Neutrophil (primary cell): Measurements from ENCODE around the gene SMYD2.

ENCODE experiments used
- H3K27ac ChIP-seq: fragments of 200-600 bp; sonication (generic); 2 replicates; pipeline ENCODE4 v1.5.1; 2016; ENCODE audit warnings: mild to moderate bottlenecking, moderate library complexity
- H3K27me3 ChIP-seq: fragments of 200-600 bp; sonication (generic); 2 replicates; pipeline ENCODE4 v1.6.0; 2016; ENCODE audit warnings: mild to moderate bottlenecking
- H3K36me3 ChIP-seq: fragments of 200-600 bp; sonication (generic); 2 replicates; pipeline ENCODE4 v1.5.1; 2017
- H3K4me1 ChIP-seq, 2 experiments: fragments of 200-600 bp in 1 of 2; sonication (generic) in 1 of 2; 1 replicate in 1 of 2; 2 replicates in 1 of 2; pipeline versions ENCODE4 v1.5.1 to v1.6.1; 2013 to 2016; ENCODE audit warnings: low read depth in 1 of 2, low read length in 1 of 2, mild to moderate bottlenecking in 1 of 2, moderate library complexity in 1 of 2; ENCODE audit not compliant: control insufficient read depth in 1 of 2, insufficient read depth in 1 of 2
- H3K4me3 ChIP-seq, 2 experiments: fragments of 200-600 bp in 1 of 2; sonication (generic) in 1 of 2; 1 replicate in 1 of 2; 2 replicates in 1 of 2; pipeline ENCODE4 v1.5.1; 2013 to 2016; ENCODE audit warnings: low read depth in 1 of 2, low read length in 1 of 2, mild to moderate bottlenecking in 1 of 2, moderate library complexity in 1 of 2
- H3K9me3 ChIP-seq: fragments of 200-600 bp; sonication (generic); 2 replicates; pipeline ENCODE4 v1.5.1; 2016
- TF ChIP-seq, protein P1 (sequence below): fragments of 200-600 bp; sonication (generic); IDR thresholded peaks from 2 replicates; pipeline ENCODE4 v1.5.1; 2016; ENCODE audit warnings: antibody characterized with exemption

Gene SMYD2

DNA sequence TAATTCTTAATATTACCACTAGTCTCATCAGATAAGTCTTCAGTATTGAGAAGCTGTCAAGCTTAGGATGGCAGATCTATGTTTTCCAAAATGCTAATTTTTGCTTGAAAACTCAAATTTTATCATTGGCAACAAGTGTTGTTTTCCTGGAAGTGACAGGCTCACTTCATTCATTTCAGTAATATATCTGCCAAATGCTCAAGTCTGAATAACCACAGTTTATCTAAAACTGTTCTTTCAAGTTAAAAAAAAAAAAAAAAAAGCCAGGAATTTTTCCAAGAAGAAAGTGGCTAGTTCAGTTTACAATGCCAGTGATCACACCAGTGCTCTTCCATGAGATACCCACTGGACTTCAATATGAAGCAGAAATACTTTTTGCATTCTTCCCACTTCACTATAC, 20.6 kb downstream of the SMYD2 start:
- Histone ChIP-seq H3K4me3 (no peak overlapping the region), H3K27ac (no peak overlapping the region), H3K36me3 (no peaks in the 10 kb centered on the region)

DNA sequence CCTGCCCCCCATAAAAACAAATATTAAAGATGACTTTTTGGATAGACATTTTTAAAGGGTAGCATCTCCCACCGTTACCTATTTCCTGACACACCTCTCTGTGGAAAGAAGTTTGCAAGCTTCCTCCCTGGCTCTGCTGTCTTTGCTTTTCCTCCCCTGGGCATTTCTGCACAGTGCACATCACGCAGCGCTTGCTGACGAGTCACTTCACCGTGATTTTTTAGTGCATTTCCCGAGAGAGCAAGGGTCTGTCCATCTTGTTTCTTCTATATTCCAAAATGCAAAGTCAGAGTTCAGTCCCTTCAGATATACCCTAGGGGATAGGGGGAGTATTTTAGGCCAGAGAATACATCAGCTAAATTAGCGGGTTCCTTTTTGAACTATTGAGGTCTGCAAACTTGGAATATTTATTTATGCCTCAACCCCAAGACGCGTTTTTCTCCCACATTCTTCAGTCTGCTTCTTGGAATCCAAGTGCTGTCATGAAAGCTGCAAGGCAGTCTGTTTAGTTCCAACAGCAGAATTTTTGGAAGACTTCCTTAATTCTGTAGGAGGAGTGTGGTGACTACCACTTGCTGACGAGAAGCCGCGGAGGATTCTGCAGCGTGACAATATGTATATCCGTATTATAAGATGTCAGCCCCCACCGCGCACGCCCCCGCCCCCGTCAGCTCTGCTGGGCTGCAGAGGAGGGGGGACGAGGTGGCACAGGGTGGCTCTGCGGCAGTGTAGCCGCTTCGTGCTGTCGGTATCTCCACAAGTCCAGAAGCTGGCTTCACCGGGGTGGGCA, 22.4 kb downstream of the SMYD2 start:
- TF ChIP-seq, protein P1, sequence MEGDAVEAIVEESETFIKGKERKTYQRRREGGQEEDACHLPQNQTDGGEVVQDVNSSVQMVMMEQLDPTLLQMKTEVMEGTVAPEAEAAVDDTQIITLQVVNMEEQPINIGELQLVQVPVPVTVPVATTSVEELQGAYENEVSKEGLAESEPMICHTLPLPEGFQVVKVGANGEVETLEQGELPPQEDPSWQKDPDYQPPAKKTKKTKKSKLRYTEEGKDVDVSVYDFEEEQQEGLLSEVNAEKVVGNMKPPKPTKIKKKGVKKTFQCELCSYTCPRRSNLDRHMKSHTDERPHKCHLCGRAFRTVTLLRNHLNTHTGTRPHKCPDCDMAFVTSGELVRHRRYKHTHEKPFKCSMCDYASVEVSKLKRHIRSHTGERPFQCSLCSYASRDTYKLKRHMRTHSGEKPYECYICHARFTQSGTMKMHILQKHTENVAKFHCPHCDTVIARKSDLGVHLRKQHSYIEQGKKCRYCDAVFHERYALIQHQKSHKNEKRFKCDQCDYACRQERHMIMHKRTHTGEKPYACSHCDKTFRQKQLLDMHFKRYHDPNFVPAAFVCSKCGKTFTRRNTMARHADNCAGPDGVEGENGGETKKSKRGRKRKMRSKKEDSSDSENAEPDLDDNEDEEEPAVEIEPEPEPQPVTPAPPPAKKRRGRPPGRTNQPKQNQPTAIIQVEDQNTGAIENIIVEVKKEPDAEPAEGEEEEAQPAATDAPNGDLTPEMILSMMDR: no peak
- Histone ChIP-seq H3K4me1 (peaks cover 0 to 3% of the 10 kb centered on the region in 2 experiments), H3K36me3 (no peaks in the 10 kb centered on the region), H3K9me3 (no peaks in the 10 kb centered on the region), H3K4me3 (no peak overlapping the region), H3K27me3 (no peaks in the 10 kb centered on the region), H3K27ac (no peak overlapping the region)

More for the DNA sequence above, 20.6 kb downstream of the SMYD2 start:
- Histone ChIP-seq H3K27me3 (no peaks in the 10 kb centered on the region), H3K4me1 (peaks cover 0 to 3% of the 10 kb centered on the region in 2 experiments), H3K9me3 (no peaks in the 10 kb centered on the region)
- TF ChIP-seq, protein P1: no peak

- Histone ChIP-seq H3K36me3 (no peaks in the 10 kb centered on the region), H3K4me3 (no peak overlapping the region), H3K27ac (no peak overlapping the region), H3K9me3 (no peaks in the 10 kb centered on the region), H3K4me1 (peaks cover 0 to 3% of the 10 kb centered on the region in 2 experiments), H3K27me3 (no peaks in the 10 kb centered on the region)
- TF ChIP-seq, protein P1: no peak
Observed at GRCh38 chr1:214305164-214305751, 24.3 kb downstream of the SMYD2 start.

GRCh38 chr1:214306269-214306668, 25.3 kb downstream of the SMYD2 start:
- TF ChIP-seq, protein P1: no peak
- H3K4me1 ChIP-seq: peaks cover 3 to 6% of the 10 kb centered on the region in 2 experiments
- H3K9me3 ChIP-seq: no peaks in the 10 kb centered on the region
- no peak overlapping the region for H3K27ac ChIP-seq
- H3K27me3 ChIP-seq: no peaks in the 10 kb centered on the region
- H3K4me3 ChIP-seq: no peak overlapping the region
- H3K36me3 ChIP-seq: no peaks in the 10 kb centered on the region

GRCh38 chr1:214310010-214310409, 29.1 kb downstream of the SMYD2 start:
- Histone ChIP-seq H3K4me1 (peaks cover 0 to 6% of the 10 kb centered on the region in 2 experiments), H3K9me3 (no peaks in the 10 kb centered on the region), H3K27me3 (no peaks in the 10 kb centered on the region), H3K4me3 (no peak overlapping the region), H3K36me3 (no peaks in the 10 kb centered on the region), H3K27ac (no peak overlapping the region)
- TF ChIP-seq, protein P1: no peak
